Activated T-cell treated with anti-CD3 and anti-CD28 coated beads, Interleukin-2, amount 50 U/mL, for 1 hour (primary cell): Measurements from ENCODE around the gene ADAMTSL1.

Experiments
- DNase-seq: peaks from one replicate; pipeline ENCODE4 v3.0.0-alpha.2; 2020

The ADAMTSL1 gene

DNA sequence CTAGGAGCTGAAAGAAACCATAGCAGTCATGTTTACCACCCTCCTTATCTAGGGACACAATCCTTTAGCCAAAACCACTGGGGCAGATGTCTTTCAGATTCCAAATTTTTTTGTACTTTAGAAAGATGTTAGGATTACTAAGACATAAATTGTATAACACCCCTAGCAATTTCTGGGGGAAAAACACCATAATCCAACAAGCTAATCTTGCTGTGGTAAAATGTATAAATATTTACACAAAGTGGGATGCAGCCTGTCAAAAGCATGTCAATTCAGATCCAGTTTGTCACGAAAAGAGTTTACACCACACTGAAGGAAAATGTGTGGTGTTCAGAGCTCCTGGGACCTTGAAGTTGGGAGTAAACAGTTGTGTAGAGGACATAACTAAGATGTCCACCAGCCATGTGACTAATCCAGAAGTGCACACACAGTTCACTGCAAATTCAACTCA is 274.3 kb downstream of the ADAMTSL1 start:
- DNase-seq: no peak

DNA sequence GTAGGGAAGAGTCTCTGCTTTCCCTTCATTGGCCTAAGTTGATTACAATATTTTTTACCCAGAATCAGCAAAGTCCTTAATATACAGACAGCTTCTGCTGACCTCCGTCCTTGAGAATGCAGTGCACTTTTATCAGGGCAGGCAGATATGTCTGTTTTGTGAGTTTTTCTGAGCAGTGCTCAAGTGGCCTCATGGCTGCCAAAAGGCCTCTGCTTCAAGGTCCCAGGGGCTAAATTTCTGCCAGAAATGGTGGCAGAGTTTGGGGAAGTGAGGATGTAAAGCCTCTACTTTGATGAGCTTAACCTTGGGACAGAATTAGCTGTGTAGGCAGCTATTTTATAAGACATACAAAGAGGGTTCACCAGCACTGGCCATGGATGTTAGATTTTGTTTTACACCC is 275.8 kb downstream of the ADAMTSL1 start:
- no peak for DNase-seq

DNA sequence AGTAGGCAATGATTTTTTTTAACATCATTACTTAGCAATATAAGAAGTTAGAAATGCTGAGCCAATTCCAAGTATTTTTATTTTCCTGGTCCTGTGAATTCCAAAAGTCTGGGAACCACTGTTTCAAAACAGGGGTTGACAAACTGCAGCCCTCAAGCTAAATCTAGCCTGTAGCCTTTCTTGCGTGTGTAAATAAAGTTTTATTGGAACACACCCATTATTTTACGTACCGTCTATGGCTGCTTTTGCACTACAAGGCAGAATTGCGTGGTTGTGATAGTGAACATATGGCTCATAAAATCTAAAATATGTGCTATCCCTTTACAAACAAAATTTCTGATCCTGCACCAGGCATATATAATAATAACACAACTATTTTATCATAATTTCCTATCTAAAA is 280.0 kb downstream of the ADAMTSL1 start:
- no peak for DNase-seq

GRCh38 chr9:18754537-18754936 is 280.6 kb downstream of the ADAMTSL1 start:
- DNase-seq: no peak

GRCh38 chr9:18755263-18755662 is 281.3 kb downstream of the ADAMTSL1 start:
- DNase-seq: no peak

GRCh38 chr9:18756712-18757125 is 282.8 kb downstream of the ADAMTSL1 start:
- DNase-seq: no peak

DNA sequence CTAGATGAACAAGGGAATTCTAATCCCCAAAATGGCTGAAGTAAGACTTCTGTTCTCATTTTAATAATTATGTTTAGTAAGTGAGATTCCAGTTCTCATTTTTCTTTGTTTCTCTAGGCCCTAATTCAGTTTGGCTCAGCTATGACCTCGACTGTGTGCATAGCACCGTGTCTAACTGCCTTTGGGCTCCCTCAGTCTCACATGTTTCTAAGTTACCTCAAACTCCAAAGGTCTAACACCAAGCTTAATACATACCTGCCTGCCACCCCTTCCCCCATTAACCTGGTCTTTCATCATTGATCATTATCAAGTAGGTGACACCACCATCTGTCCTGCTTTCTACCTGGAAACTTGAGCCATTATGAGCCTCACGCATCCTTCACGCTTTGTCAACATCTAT is 285.9 kb downstream of the ADAMTSL1 start:
- DNase-seq: no peak

DNA sequence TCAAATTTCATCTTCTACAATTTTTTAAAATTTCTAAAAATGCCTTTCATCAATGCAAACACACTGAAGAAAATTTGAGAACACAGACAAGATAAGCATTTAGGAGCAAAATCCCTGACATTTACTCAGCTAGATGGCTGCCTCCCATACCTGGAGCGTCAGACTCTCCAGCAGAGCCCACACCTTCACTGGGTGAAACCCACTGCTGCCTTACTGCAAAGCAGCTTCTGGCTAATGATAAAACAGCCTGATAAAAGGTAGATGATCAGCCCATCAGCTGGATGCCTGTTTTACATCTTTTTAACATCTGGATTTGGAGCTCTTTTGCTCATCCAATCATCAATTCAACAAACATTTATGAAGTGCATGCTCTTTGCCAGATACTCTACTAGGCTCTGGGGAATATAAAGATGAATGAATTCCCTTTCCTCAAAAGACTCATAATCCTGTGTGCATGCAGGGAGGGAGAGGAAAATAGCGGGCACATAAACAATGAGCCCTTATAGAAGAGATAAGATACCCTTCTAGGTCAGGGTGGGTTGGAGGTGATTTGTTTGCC is 287.9 kb downstream of the ADAMTSL1 start:
- DNase-seq: no peak

- no peak for DNase-seq
These were observed 293.1 kb downstream of the ADAMTSL1 start for GRCh38 chr9:18766989-18767550.

DNA sequence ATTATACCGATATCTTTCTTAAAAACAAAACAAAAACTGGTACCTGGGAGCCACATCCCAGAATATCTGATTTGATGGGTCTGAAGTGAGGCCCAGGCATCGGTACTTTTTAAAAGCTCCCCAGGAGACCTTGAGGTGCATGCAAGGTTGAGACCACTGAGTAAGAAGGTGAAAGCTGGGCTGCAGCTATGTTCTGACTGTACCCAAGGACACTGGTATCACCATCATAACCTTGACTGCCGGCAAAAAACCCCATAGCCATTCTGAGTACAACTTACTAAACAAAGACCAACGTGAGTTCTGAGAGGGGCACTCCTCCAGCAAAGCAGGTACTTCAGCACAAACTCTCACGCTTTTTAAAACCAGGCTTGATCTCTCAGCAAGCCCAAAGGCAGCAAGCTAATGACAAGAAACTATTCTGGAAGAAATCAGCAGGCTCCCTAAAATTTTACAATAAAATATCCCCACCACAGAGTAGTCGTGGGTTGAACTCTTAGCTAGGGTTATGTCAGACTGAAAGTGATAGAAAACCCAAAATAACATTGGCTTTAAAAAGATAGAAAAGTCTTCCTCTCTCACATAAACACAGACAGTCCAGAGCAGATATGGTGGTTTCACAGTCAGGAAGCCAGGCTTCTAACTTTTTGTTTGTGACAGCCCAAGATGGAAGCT is 295.1 kb downstream of the ADAMTSL1 start:
- DNase-seq: no peak

GRCh38 chr9:18770131-18770908 is 296.4 kb downstream of the ADAMTSL1 start:
- no peak for DNase-seq

- DNase-seq: no peak
These were observed 297.1 kb downstream of the ADAMTSL1 start for GRCh38 chr9:18771011-18771410.

GRCh38 chr9:18771763-18772162 is 297.8 kb downstream of the ADAMTSL1 start:
- no peak for DNase-seq

DNA sequence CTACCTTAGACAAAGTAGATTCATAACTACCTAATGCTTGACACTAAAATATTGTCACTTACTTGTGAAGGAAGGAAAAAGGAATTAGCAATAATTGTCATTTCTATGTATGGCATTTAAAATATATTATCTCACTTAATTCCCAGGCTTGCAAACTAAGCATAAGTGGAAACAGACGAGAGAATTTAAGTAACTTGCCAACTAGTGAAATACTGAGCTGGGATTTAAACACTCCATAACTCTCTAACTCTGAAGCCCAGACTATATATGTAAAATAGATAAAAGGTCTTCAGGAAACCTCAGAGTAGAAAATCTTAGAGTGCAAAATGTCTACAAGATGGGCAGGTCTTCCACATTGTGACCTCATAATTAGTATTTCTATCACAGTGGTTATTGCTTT is 301.3 kb downstream of the ADAMTSL1 start:
- DNase-seq: no peak

- no peak for DNase-seq
These were observed 302.0 kb downstream of the ADAMTSL1 start for GRCh38 chr9:18775930-18776329.

GRCh38 chr9:18776836-18777820 is 303.2 kb downstream of the ADAMTSL1 start:
- no peak for DNase-seq

GRCh38 chr9:18778147-18778546 is 304.2 kb downstream of the ADAMTSL1 start:
- DNase-seq: no peak

DNA sequence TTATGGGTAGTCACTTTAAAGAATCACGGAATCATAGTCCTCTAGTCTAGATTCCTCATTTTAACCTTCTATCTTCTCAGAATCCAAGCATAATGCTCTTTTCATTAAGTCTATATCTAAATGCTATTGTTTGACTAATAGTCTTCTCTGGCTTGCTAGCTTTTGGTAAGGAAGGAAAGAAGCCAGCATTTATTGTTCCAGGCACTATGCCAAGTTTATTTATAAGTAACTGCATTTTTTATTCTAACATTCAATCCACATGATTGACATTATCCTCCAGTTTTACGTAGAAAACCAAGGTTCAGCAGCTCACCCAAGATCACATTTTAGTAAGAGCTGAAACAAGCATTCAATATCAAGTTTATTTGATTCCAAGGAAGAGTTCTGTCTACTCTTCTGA is 304.9 kb downstream of the ADAMTSL1 start:
- DNase-seq: no peak

DNA sequence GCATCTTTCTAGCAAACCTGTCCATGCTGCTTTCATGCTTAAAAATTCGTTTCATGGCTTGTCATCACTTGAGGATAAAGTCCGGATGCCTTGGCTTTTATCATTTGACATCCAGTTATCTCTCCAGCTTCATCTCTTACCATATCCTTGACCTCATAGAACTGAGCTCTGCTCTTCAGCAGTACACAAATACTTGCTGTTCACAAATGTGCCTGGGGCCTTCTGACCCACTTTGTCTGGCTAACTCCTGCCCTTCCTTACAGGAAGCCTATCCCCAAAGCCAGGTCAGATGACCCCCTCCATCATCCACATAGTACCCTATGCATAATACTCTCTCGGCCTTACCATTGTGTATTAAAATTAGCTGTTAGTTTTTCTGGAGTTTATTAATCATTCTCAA is 310.0 kb downstream of the ADAMTSL1 start:
- no peak for DNase-seq

DNA sequence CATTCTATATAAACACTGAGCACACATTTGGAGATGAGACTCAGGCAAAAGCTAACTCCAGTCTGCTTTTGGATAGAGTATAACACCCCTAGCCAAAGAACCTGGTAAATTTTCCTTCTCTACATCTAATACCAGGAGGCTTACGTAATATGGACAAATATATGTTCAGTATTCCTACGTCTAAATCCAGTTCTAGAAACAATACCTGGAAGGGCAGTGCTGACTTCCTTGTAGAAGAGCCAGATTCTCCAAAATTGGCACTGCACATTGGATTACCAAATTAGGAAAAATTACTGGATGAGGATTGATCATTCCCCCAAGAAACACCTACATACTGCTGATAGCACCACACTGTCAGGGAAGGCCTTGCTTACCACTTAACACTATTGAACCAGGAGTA is 311.7 kb downstream of the ADAMTSL1 start:
- no peak for DNase-seq

DNA sequence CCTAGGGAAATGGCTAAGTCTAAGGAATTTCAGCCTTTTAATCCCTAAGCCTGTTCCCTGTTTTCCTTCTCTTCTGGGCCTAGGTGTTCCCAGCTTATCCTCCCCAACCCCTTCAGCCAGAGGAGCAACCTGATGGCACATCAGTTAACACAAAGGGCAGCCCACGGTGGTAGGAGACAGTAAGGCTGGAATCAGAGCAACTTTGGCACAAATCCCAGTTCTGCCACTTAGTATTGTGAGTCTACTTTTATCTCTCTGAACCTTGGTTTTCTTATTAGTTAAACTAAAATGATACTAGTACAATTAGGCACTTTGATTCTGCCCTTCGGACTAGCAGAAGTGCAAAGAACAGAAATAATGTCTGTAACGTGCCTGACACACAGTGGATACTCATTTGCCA is 312.2 kb downstream of the ADAMTSL1 start:
- DNase-seq: no peak

- no peak for DNase-seq
These were observed 313.1 kb downstream of the ADAMTSL1 start for GRCh38 chr9:18786911-18787650.
